Measurements from ENCODE around the gene DENND4C. TPM values are rescaled to one million over a fixed set of nuclear protein-coding genes. Genes with fewer than 3 reads are reported as not detected.
A peak's percentile ranks its signal among the peaks of the same experiment; 100 is the strongest.

The DENND4C gene
- total RNA-seq, 1 experiment from 2014 or later: 26.6 TPM

- Histone ChIP-seq H2AK5ac (ENCODE audit: insufficient read length, low read length) (no peak overlapping the region), H3K9ac (ENCODE audit: extremely low read depth, insufficient read length, low read length) (peak overlapping the region; percentile 86), H3K4me1 (ENCODE audit: insufficient read depth, low read length) (peaks cover under 1% of the 10 kb centered on the region; the same call in 1 of the 2 replicates), H2BK120ac (ENCODE audit: low read depth, low read length, poor library complexity, severe bottlenecking) (no peak overlapping the region), H3K18ac (ENCODE audit: insufficient read length, low read depth, low read length) (peak overlapping the region; percentile 89), H3K56ac (ENCODE audit: insufficient read length, low read depth, low read length) (no peak overlapping the region), H4K5ac (ENCODE audit: insufficient read length, low read depth, low read length) (no peak overlapping the region), H3K27ac (ENCODE audit: insufficient read length, low read depth, low read length) (peak overlapping the region; percentile 74), H3K4ac (ENCODE audit: low read depth, low read length) (no peak overlapping the region), H3T11ph (ENCODE audit: low read length) (no peak overlapping the region), H2BK5ac (ENCODE audit: insufficient read length, low read length) (no peak overlapping the region), H3K23me2 (ENCODE audit: insufficient read length, low read depth, low read length, poor library complexity, severe bottlenecking) (peaks cover 15% of the 10 kb centered on the region), H2BK12ac (ENCODE audit: insufficient read length, low read depth, low read length) (no peak overlapping the region), H4K8ac (replicated peaks; ENCODE audit: insufficient read length, low read depth, low read length) (no peak overlapping the region), H4K20me1 (ENCODE audit: control insufficient read depth, insufficient read depth, insufficient read length) (no peaks in the 10 kb centered on the region), H2BK15ac (ENCODE audit: low read depth, low read length) (no peak overlapping the region), H3K9me3 (ENCODE audit: control insufficient read depth, low read depth, low read length) (no peaks in the 10 kb centered on the region), H2BK20ac (ENCODE audit: low read depth, low read length, poor library complexity, severe bottlenecking) (no peak overlapping the region), H3K23ac (ENCODE audit: insufficient read length, low read depth, low read length) (no peak overlapping the region), H3K79me2 (ENCODE audit: insufficient read depth, low read length) (peaks cover 9% of the 10 kb centered on the region; the same call in 1 of the 2 replicates), H3K27me3 (ENCODE audit: insufficient read depth, low read length) (no peaks in the 10 kb centered on the region), H3K4me2 (ENCODE audit: insufficient read depth, insufficient read length, low read length) (peak overlapping the region; percentile 100), H4K91ac (ENCODE audit: insufficient read length, low read depth, low read length) (no peak overlapping the region), H3K79me1 (ENCODE audit: insufficient read depth, low read depth, low read length, poor library complexity, severe bottlenecking) (peaks cover 4% of the 10 kb centered on the region), H3K14ac (ENCODE audit: insufficient read depth, low read length) (peak overlapping the region; percentile 89; the same call in 1 of the 2 replicates), H2AFZ (ENCODE audit: low read length) (no peak overlapping the region)
- Mint-ChIP-seq H3K9me3 (no peaks in the 10 kb centered on the region), H3K27me3 (ENCODE audit: low read depth) (no peaks in the 10 kb centered on the region), H3K27ac (peak overlapping the region in 1 of 3 experiments; percentile 85; a peak in 3 of 7 replicates), H3K4me1 (peaks cover 13 to 16% of the 10 kb centered on the region in 2 experiments), H3K36me3 (ENCODE audit: insufficient read depth in 1 of 3, low read depth in 3 of 3) (peaks cover 2 to 12% (median 2%) of the 10 kb centered on the region in 3 experiments; a peak in 2 of 7 replicates), H3K4me3 (no peak overlapping the region)
- no peak for DNase-seq
- WGBS (ENCODE audit: extremely low coverage, insufficient read length, low lambda C conversion rate): no CpG with 5 or more reads among the region's 35 CpGs
- TF ChIP-seq, protein P1, sequence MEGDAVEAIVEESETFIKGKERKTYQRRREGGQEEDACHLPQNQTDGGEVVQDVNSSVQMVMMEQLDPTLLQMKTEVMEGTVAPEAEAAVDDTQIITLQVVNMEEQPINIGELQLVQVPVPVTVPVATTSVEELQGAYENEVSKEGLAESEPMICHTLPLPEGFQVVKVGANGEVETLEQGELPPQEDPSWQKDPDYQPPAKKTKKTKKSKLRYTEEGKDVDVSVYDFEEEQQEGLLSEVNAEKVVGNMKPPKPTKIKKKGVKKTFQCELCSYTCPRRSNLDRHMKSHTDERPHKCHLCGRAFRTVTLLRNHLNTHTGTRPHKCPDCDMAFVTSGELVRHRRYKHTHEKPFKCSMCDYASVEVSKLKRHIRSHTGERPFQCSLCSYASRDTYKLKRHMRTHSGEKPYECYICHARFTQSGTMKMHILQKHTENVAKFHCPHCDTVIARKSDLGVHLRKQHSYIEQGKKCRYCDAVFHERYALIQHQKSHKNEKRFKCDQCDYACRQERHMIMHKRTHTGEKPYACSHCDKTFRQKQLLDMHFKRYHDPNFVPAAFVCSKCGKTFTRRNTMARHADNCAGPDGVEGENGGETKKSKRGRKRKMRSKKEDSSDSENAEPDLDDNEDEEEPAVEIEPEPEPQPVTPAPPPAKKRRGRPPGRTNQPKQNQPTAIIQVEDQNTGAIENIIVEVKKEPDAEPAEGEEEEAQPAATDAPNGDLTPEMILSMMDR (conservative IDR thresholded peaks at IDR 0.05): no peak
Measured at GRCh38 chr9:19231126-19231903, 822 bp downstream of the DENND4C start.

Data from H9 (cell line).